H9 (cell line): Measurements from ENCODE around the gene EFEMP1. TPM values are rescaled to one million over a fixed set of nuclear protein-coding genes. Genes with fewer than 3 reads are reported as not detected.

Experiments
- DNase-seq: peaks from one replicate; pipeline ENCODE4 v3.0.0-alpha.2; 2017
- H2AFZ ChIP-seq: one replicate; pipeline ENCODE4 v1.6.1; 2013; ENCODE audit warnings: mild to moderate bottlenecking, low read length, control low read depth, moderate library complexity
- H2AK5ac ChIP-seq: 2 replicates; pipeline ENCODE4 v1.6.1; 2013; ENCODE audit warnings: low read length, control low read depth, mixed read lengths; ENCODE audit not compliant: insufficient read length
- H2BK120ac ChIP-seq: one replicate; pipeline ENCODE4 v1.6.1; 2013; ENCODE audit warnings: low read depth, mild to moderate bottlenecking, low read length, control low read depth, inconsistent platforms; ENCODE audit not compliant: poor library complexity, severe bottlenecking
- H2BK12ac ChIP-seq: 2 replicates; pipeline ENCODE4 v1.6.1; 2013; ENCODE audit warnings: low read length, control low read depth, mixed read lengths, low read depth; ENCODE audit not compliant: insufficient read length
- H2BK15ac ChIP-seq: 2 replicates; pipeline ENCODE4 v1.6.1; 2013; ENCODE audit warnings: low read depth, low read length, control low read depth
- H2BK20ac ChIP-seq: one replicate; pipeline ENCODE4 v1.6.1; 2013; ENCODE audit warnings: low read depth, mild to moderate bottlenecking, low read length, control low read depth, inconsistent platforms; ENCODE audit not compliant: poor library complexity, severe bottlenecking
- H2BK5ac ChIP-seq: 2 replicates; pipeline ENCODE4 v1.6.1; 2013; ENCODE audit warnings: low read length, control low read depth, mixed read lengths; ENCODE audit not compliant: insufficient read length
- H3K14ac ChIP-seq: 2 replicates; pipeline ENCODE4 v1.6.1; 2013; ENCODE audit warnings: low read length, control low read depth; ENCODE audit not compliant: insufficient read depth
- H3K18ac ChIP-seq: 2 replicates; pipeline ENCODE4 v1.6.1; 2013; ENCODE audit warnings: low read depth, mild to moderate bottlenecking, mixed read lengths, low read length, control low read depth; ENCODE audit not compliant: insufficient read length
- H3K23ac ChIP-seq: 2 replicates; pipeline ENCODE4 v1.6.1; 2013; ENCODE audit warnings: low read length, control low read depth, mixed read lengths, low read depth; ENCODE audit not compliant: insufficient read length
- H3K23me2 ChIP-seq: 2 replicates; pipeline ENCODE4 v1.6.1; 2013; ENCODE audit warnings: low read depth, mild to moderate bottlenecking, mixed read lengths, low read length, control low read depth; ENCODE audit not compliant: insufficient read length, poor library complexity, severe bottlenecking
- H3K27ac ChIP-seq: 2 replicates; pipeline ENCODE4 v1.5.1; 2013; ENCODE audit warnings: low read length, control low read depth, mixed read lengths, low read depth; ENCODE audit not compliant: insufficient read length
- H3K27me3 ChIP-seq: 2 replicates; pipeline ENCODE4 v1.6.1; 2013; ENCODE audit warnings: low read length, control low read depth, inconsistent platforms; ENCODE audit not compliant: insufficient read depth
- H3K4ac ChIP-seq: 2 replicates; pipeline ENCODE4 v1.6.1; 2013; ENCODE audit warnings: low read depth, mild to moderate bottlenecking, control low read depth, inconsistent platforms, low read length, moderate library complexity
- H3K4me1 ChIP-seq: 2 replicates; pipeline ENCODE4 v1.6.1; 2013; ENCODE audit warnings: low read length, control low read depth, inconsistent platforms; ENCODE audit not compliant: insufficient read depth
- H3K4me2 ChIP-seq: 2 replicates; pipeline ENCODE4 v1.6.1; 2013; ENCODE audit warnings: low read length, control low read depth, mixed read lengths; ENCODE audit not compliant: insufficient read length, insufficient read depth
- H3K56ac ChIP-seq: 2 replicates; pipeline ENCODE4 v1.6.1; 2013; ENCODE audit warnings: low read depth, mild to moderate bottlenecking, mixed read lengths, low read length, control low read depth; ENCODE audit not compliant: insufficient read length
- H3K79me1 ChIP-seq: 2 replicates; pipeline ENCODE4 v1.6.1; 2013; ENCODE audit warnings: low read depth, mild to moderate bottlenecking, moderate library complexity, low read length, control low read depth, inconsistent platforms; ENCODE audit not compliant: insufficient read depth, poor library complexity, severe bottlenecking
- H3K79me2 ChIP-seq: 2 replicates; pipeline ENCODE4 v1.6.1; 2013; ENCODE audit warnings: low read length, control low read depth, inconsistent platforms; ENCODE audit not compliant: insufficient read depth
- H3K9ac ChIP-seq: 2 replicates; pipeline ENCODE4 v1.6.1; 2013; ENCODE audit warnings: low read length, control low read depth, mixed read lengths; ENCODE audit not compliant: insufficient read length; ENCODE audit errors: extremely low read depth
- H3K9me3 ChIP-seq: one replicate; pipeline ENCODE4 v1.6.1; 2013; ENCODE audit warnings: low read depth, low read length, inconsistent platforms; ENCODE audit not compliant: control insufficient read depth
- H3T11ph ChIP-seq: one replicate; pipeline ENCODE4 v1.6.1; 2013; ENCODE audit warnings: mild to moderate bottlenecking, low read length, control low read depth, inconsistent platforms
- H4K20me1 ChIP-seq: one replicate; pipeline ENCODE4 v1.6.1; 2013; ENCODE audit not compliant: control insufficient read depth, insufficient read length, insufficient read depth
- H4K5ac ChIP-seq: 2 replicates; pipeline ENCODE4 v1.6.1; 2013; ENCODE audit warnings: low read depth, mild to moderate bottlenecking, mixed read lengths, low read length, control low read depth; ENCODE audit not compliant: insufficient read length
- H4K8ac ChIP-seq: replicated peaks from 2 replicates; pipeline ENCODE4 v1.6.1; 2013; ENCODE audit warnings: low read length, control low read depth, mixed read lengths, low read depth; ENCODE audit not compliant: insufficient read length
- H4K91ac ChIP-seq: 2 replicates; pipeline ENCODE4 v1.6.1; 2013; ENCODE audit warnings: low read depth, mild to moderate bottlenecking, moderate library complexity, mixed read lengths, low read length, control low read depth; ENCODE audit not compliant: insufficient read length
- H3K27ac Mint-ChIP-seq, 3 experiments: 2 replicates in 2 of 3; 3 replicates in 1 of 3; pipeline ENCODE4 v1.8.0; 2020 to 2021; ENCODE audit warnings: mixed read lengths in 3 of 3, mild to moderate bottlenecking in 1 of 3, moderate library complexity in 1 of 3
- H3K27me3 Mint-ChIP-seq: 2 replicates; pipeline ENCODE4 v1.8.0; 2021; ENCODE audit warnings: low read depth, mild to moderate bottlenecking, moderate library complexity, mixed read lengths
- H3K36me3 Mint-ChIP-seq, 3 experiments: 2 replicates in 2 of 3; 3 replicates in 1 of 3; pipeline ENCODE4 v1.8.0; 2020 to 2021; ENCODE audit warnings: low read depth in 3 of 3, mixed read lengths in 3 of 3; ENCODE audit not compliant: insufficient read depth in 1 of 3
- H3K4me1 Mint-ChIP-seq, 2 experiments: 2 replicates each; pipeline ENCODE4 v1.8.0; 2020; ENCODE audit warnings: mixed read lengths in 2 of 2
- H3K4me3 Mint-ChIP-seq, 2 experiments: 2 replicates in 1 of 2; 3 replicates in 1 of 2; pipeline ENCODE4 v1.8.0; 2020 to 2021; ENCODE audit warnings: mild to moderate bottlenecking in 2 of 2, mixed read lengths in 2 of 2, moderate library complexity in 1 of 2
- H3K9me3 Mint-ChIP-seq, 2 experiments: 2 replicates in 1 of 2; 3 replicates in 1 of 2; pipeline ENCODE4 v1.8.0; 2020; ENCODE audit warnings: mild to moderate bottlenecking in 2 of 2, mixed read lengths in 2 of 2, moderate library complexity in 1 of 2
- CTCF ChIP-seq: fragments of 200-600 bp; sonication (generic); conservative IDR thresholded peaks from 3 replicates; pipeline ENCODE4 v1.8.0; 2021; ENCODE audit warnings: antibody characterized with exemption, mild to moderate bottlenecking
- WGBS: extraction: QIAGEN DNeasy Blood & Tissue Kit; methylation state at CpG from one replicate; pipeline ENCODE4 v1.1.7; 2013; ENCODE audit warnings: missing lambda C conversion rate, low lambda C conversion rate, mixed read lengths; ENCODE audit not compliant: insufficient read length; ENCODE audit errors: extremely low coverage; 5-methylcytosine and 5-hydroxymethylcytosine counted together
- total RNA-seq: library from RNA; stranded (reverse); gene quantifications from 2 replicates; pipeline ENCODE4 v1.2.1, GENCODE V29; 2021

EFEMP1 gene
- total RNA-seq, 1 experiment from 2014 or later = 3.5 TPM

- Histone ChIP-seq H4K8ac (no peak overlapping the region), H3K18ac (no peak overlapping the region), H3K79me1 (no peaks in the 10 kb centered on the region), H3K14ac (no peak overlapping the region), H4K20me1 (no peaks in the 10 kb centered on the region), H4K5ac (no peak overlapping the region), H3K56ac (no peak overlapping the region), H3K9me3 (no peaks in the 10 kb centered on the region), H3K4ac (no peak overlapping the region), H2AK5ac (no peak overlapping the region), H3T11ph (no peak overlapping the region), H2BK20ac (no peak overlapping the region), H2AFZ (no peak overlapping the region), H2BK15ac (no peak overlapping the region), H3K23me2 (no peaks in the 10 kb centered on the region), H4K91ac (no peak overlapping the region), H2BK12ac (no peak overlapping the region), H2BK120ac (no peak overlapping the region), H3K23ac (no peak overlapping the region), H3K9ac (no peak overlapping the region), H2BK5ac (no peak overlapping the region), H3K4me2 (no peak overlapping the region), H3K4me1 (peaks cover 4% of the 10 kb centered on the region; the same call in 1 of the 2 replicates), H3K27me3 (no peaks in the 10 kb centered on the region; the same call in 1 of the 2 replicates), H3K79me2 (no peaks in the 10 kb centered on the region), H3K27ac (no peak overlapping the region)
- Mint-ChIP-seq H3K27ac (no peak overlapping the region), H3K4me1 (peaks cover 5 to 10% of the 10 kb centered on the region in 2 experiments), H3K36me3 (no peaks in the 10 kb centered on the region), H3K9me3 (no peaks in the 10 kb centered on the region), H3K27me3 (peaks cover 37% of the 10 kb centered on the region), H3K4me3 (no peak overlapping the region)
- TF ChIP-seq CTCF = no peak
- DNase-seq = no peak
- no CpG with 5 or more reads among the region's 3 CpGs for WGBS
These were observed 5.9 kb upstream of the EFEMP1 start for GRCh38 chr2:55929476-55929875.
